H7 (cell line): Measurements from ENCODE around the gene TENT4B. TPM values are rescaled to one million over a fixed set of nuclear protein-coding genes. Genes with fewer than 3 reads are reported as not detected.
A peak's percentile ranks its signal among the peaks of the same experiment; 100 is the strongest.

Experiments used
- DNase-seq: peaks from one replicate; pipeline ENCODE4 v3.0.0; 2012
- H3K27me3 ChIP-seq: 2 replicates; pipeline ENCODE4 v1.6.0; 2011; ENCODE audit warnings: mild to moderate bottlenecking, low read length; ENCODE audit not compliant: control insufficient read depth, insufficient read depth
- H3K36me3 ChIP-seq: replicated peaks from 2 replicates; pipeline ENCODE4 v1.5.1; 2011; ENCODE audit warnings: low read length; ENCODE audit not compliant: control insufficient read depth, insufficient read depth
- H3K4me3 ChIP-seq: 2 replicates; pipeline ENCODE4 v1.5.1; 2011; ENCODE audit warnings: low read depth, mild to moderate bottlenecking, control low read depth, low read length, moderate library complexity; ENCODE audit not compliant: insufficient read depth
- total RNA-seq: library from RNA; depleted of rRNA; stranded (reverse); fragments of >200 nt; shearing (Covaris generic); gene quantifications from 2 replicates; pipeline ENCODE4 v1.2.3, GENCODE V29; 2014

Gene TENT4B
- total RNA-seq, 1 experiment from 2014 or later: 9.7 TPM

DNA sequence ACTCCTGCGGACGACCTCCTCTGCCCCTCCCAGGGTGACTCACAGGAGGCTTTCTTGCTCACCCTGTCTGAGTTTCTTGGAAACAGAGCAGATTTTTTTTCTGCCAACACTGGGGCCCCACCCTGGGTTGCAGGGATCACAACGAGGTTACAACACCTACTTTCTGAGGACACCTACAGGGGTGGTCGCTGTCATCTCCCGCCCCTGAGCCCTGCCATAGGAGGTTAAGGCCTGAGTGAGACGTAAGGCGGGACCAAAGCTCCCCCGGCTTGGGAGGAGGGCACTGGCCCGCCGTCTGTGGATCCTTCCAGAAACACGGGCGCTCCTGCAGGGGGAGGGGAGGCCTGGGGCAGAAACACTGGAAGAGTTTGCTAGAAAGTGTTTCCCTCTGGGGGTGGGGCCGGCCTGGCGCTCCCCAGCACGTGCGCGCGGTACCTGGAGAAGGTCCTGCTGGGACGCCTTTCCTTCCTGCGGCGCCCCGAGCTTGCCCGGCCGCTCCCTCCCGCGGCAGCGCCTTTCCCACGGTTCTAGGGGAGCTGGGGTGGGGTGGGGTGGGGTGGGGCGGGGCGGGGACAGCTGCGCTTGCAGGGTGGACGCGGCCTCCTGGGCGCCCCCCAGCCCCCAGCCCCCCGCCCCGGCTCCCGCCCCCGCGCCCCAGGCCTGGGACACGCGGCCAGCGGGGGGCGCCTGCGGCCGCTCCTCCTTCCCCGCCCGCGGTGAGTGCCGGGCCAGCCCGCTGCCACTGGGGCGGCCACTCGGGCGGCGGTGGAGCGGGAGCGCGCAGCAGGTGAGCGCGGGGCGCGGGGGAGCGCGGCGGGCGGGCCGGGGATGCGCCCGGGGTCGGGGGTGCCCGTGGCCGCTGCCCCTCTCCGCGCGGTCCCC, 92.6 kb downstream of the TENT4B start:
- Histone ChIP-seq H3K27me3 (peaks cover 17% of the 10 kb centered on the region), H3K36me3 (no peaks in the 10 kb centered on the region), H3K4me3 (peak overlapping the region; percentile 60)
- peak; percentile 87 for DNase-seq

DNA sequence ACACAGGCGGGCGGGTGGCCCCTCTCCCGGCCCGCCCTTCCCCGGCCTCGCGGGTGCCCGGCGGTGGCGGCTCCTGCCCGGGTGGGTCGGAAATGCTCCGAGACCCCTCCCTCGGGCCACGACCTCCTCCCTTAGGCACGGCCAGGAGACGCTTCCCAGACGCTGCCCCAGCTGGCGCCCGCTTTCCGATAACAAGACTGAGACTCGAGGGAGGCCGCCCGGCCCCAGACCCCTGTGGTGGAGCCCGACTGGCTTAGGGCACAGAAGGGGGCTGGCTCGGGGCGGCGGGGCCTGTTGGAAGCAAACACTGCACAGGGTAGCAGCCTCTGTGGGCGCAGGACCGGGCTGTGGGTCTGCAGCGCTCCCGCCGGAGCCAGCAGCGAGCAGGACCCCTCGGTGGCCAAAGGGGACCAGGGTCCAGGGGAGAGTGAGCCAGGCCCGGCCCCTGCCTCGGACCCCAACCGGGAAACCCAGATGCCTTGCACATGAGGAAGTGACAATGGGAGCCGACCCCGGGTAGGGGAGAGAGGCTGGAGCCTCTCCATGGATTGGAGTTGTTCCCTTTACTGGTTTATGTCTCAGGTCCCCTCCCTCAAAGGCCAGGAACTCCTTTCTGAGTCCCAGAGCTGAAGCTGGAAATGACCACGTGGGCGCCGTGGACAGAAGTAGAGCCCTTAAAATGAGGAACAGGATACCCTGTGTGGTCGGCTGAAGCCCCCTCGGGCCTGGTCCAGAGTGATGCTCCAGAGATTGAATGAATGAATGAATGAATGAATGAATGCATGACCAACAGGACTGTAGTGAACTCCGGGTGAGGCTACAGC, 93.4 kb downstream of the TENT4B start:
- H3K4me3 ChIP-seq: peak overlapping the region; percentile 60
- peaks cover 17% of the 10 kb centered on the region for H3K27me3 ChIP-seq
- DNase-seq: peak; percentile 78
- H3K36me3 ChIP-seq: no peaks in the 10 kb centered on the region

DNA sequence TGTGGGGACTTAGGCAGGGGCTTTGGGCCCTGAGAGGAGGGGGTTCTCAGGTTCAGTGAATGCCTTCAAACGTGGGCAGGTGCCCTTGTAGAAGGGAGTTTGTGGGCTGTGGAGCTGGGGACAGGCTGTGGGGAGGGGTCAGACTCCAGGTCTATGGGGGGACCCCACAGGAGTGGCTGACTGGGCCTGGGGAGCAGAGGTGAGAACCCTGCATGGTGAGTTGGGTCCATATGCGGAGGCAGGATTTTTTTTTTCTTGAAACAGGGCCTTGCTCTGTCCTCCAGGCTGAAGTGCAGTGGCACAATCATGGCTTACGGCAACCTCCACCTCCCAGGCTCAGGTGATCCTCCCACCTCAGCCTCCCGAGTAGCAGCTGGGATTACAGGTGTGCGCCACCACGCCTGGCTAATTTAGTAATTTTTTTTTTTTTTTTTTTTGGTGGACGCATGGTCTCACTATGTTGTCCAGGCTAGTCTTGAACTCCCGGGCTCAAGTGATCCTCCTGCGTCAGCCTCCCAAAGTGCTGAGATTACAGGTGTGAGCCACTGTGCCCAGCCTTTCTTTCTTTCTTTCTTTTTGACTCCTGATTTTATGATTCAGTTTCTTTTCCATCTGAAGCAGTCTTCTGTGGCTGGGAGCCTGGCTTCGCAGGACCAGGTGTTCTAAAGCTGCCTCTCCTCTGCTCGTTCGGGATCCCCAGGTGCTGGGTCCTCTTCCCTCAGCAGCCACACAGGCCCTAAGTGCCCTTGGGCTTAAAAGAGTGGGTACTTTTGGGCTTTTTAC, 94.2 kb downstream of the TENT4B start:
- no peaks in the 10 kb centered on the region for H3K36me3 ChIP-seq
- DNase-seq: peak; percentile 23
- H3K4me3 ChIP-seq: no peak overlapping the region
- H3K27me3 ChIP-seq: peaks cover 17% of the 10 kb centered on the region

DNA sequence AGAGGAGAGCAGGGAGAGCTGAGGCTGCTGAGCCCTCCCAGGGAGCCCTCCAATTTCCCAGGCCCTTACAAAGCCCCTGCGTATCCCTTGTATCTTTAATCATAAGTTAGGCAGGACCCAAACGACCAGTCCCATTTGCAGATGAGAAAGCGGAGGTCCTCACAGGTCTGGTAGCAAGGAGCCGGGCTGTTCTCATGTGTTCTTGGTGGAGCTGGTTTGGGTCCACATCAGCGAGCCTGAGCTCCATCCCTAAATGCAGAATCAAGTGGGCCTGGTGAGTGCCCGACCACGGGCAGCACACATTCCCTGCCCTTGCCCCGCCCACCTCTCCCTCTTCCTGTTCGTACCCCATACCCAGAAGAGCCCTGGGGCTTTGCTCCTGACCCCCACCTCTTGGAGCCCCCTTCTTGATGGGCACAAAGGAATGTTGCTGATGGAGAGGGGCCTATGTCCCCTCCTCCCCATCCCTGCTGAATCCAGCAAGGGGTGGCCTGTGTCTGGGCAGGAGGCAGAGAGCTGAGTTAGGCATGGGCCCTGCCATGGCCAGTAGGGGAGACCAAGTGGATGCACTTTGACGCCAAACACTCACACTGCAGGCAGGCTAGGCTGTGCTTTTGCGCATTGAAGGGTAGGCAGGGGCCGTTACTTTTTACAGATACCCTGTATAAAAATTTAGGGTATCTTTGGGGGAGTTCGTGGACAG, 95.0 kb downstream of the TENT4B start:
- H3K36me3 ChIP-seq: no peaks in the 10 kb centered on the region
- H3K4me3 ChIP-seq: no peak overlapping the region
- peak; percentile 63 for DNase-seq
- peaks cover 17% of the 10 kb centered on the region for H3K27me3 ChIP-seq

DNA sequence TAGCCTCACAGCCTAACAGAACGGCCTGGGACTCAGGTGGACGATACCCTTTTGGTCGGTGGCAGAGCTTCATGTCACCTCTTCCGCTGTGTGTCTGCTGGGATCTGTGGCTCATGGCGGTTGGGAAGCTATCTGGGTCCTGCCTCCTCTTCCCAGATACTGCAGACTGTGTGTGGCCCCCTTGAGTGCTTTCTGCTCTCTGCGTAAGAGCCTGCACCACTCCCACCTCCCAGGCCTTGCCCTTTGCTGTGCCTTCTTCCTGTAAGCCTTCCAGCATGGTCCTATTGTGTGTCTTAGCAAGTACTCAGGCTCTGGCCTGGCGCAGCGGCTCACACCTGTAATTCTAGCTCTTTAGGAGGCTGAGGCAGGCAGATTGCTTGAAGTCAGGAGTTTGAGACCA, 95.7 kb downstream of the TENT4B start:
- DNase-seq: peak; percentile 42
- Histone ChIP-seq H3K27me3 (peaks cover 17% of the 10 kb centered on the region), H3K36me3 (no peaks in the 10 kb centered on the region), H3K4me3 (no peak overlapping the region)

DNA sequence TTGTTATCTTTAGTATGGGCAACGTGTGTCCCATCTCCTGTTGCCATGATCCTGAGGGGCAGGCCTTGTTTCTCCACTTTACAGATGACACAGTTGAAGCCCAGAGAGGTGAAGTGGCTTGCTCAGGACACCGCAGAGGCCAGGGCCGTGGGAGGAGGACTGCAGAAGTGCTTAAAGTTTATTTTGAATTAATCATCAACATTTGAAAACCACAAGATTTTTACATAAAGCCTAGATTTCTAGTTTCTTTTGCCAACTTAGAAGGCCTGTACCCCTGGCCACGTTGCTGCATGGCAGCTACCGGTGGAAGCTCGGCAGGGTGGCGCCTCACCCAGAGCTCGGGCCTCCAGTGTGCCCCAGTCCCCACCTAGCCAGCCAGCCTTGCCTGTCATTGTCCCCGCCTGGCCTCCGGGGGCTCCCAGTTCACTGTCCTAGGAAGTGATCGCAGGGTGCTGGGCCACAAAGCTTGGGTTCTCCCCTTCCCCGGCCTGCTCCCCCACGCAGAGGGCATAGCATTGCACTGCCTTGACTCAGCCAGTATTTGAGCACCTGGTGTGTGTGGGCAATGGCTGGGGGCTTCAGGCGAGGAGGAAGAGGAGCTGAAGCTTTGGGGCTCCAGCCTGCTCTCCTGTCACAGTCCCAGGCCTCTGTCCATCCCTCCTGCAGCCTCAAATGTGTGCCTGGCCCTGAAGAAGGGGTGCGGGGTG, 98.4 kb downstream of the TENT4B start:
- Histone ChIP-seq H3K4me3 (no peak overlapping the region), H3K27me3 (peaks cover 5% of the 10 kb centered on the region), H3K36me3 (no peaks in the 10 kb centered on the region)
- DNase-seq: peak; percentile 51

DNA sequence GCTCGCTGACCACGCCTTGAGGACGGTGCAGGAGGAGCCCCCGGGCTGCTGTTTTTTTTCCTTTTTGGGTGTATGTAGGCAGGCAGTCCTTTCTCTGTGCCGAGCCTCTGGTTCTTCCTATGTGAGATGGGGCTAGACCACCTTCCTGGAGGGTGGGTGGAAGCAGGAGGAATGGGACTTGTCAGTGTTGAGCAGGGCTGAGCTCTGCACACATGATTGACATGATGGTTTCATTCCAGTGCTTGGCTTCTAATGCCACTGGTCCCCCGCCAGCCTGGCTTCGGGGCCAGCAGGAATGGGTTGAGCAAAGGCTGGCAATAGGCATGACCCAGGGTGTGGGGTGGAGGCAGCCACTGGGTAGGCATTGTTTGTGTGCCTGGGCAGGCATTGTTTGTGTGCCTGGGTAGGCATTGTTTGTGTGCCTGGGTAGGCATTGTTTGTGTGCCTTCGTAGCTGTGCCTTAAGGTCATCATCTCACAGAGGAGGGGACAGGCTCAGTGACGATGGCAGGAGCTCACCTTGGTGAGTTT, 99.0 kb downstream of the TENT4B start:
- Histone ChIP-seq H3K36me3 (no peaks in the 10 kb centered on the region), H3K4me3 (no peak overlapping the region), H3K27me3 (no peaks in the 10 kb centered on the region; the same call in 1 of the 2 replicates)
- no peak for DNase-seq

DNA sequence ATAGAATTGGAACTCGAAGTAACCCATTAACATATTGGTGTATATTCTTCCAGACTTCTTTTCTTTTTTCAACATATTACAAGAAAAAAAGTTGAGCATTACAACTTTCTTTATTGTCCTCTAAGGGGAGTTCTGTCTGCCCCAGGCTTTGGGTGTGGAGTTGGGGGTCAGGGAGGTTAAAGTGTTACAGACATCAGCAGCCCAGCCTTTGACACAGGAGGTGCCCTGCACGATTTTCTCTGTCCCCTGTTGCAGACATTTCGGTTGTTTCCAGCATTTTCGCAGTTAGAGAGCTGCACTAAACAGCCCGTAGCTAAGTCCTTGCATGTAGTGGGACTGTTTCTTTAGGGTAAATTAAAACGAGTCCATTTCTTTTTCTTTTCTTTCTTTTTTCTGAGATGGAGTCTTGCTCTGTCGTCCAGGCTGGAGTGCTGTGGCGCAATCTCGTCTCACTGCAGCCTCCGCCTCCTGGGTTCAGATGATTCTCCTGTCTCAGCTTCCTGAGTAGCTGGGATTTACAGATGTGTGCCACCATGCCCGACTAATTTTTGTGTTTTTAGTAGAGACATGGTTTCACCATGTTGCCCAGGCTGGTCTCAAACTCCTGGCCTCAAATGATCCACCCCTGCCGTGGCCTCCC, 99.9 kb downstream of the TENT4B start:
- no peak for DNase-seq
- Histone ChIP-seq H3K4me3 (no peak overlapping the region), H3K36me3 (no peaks in the 10 kb centered on the region), H3K27me3 (no peaks in the 10 kb centered on the region)

DNA sequence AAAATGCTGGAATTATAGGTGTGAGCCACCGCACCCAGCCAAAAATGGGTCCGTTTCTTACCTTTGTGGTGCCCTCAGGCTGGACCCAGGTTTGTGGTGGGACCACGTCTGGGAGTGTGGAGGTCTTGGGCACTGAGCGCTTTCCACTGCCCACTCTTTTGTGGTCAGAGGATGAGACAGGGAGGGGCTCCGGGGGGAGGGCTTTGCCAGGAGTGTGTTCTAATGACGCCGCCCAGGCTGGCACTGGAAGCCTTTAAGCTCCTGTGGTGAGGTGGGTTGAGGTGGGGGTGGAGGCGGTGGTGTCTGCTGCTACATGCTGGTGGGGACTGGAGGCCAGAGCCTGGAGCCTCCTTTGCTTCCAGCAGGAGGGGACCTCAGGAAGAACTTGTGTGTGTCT, 100.4 kb downstream of the TENT4B start:
- H3K27me3 ChIP-seq: no peaks in the 10 kb centered on the region
- no peak overlapping the region for H3K4me3 ChIP-seq
- peak; percentile 39 for DNase-seq
- H3K36me3 ChIP-seq: no peaks in the 10 kb centered on the region

DNA sequence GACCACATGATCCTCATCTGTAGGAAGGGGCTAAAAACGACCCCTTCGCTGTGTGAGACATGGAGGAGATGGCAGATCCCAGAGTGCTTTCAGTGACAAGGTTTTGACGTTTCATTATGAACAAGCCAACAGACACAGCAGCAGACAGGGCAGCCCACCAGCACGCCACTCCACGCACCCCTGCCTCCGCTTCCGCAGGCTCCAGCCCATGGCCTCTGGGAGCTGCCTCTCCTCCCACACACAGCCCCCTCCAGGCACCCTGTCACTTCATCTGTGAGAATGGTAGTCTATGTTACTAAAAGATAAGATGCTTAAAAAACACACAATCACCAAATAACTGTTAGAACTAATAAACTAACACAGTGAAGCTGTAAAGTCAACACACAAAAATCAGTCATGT, 101.0 kb downstream of the TENT4B start:
- Histone ChIP-seq H3K36me3 (no peaks in the 10 kb centered on the region), H3K27me3 (no peaks in the 10 kb centered on the region), H3K4me3 (no peak overlapping the region)
- DNase-seq: peak; percentile 18

DNA sequence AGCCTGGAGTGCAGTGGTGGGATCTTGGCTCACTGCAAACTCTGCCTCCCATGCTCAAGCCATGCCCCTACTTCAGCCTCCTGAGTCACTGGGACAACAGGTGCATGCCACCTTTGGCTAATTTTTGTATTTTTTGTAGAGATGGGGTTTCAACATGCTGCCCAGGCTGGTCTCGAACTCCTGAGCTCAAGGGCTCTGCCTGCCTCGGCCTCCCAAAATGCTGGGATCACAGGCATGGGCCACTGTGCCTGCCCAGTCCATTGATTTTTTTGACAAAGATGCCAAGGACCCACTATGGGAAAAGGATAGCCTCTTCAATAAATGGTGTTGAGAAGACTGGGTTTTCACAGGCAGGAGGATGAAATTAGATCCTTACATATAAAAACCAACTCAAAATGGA, 102.4 kb downstream of the TENT4B start:
- no peaks in the 10 kb centered on the region for H3K27me3 ChIP-seq
- no peak for DNase-seq
- H3K4me3 ChIP-seq: no peak overlapping the region
- no peaks in the 10 kb centered on the region for H3K36me3 ChIP-seq

DNA sequence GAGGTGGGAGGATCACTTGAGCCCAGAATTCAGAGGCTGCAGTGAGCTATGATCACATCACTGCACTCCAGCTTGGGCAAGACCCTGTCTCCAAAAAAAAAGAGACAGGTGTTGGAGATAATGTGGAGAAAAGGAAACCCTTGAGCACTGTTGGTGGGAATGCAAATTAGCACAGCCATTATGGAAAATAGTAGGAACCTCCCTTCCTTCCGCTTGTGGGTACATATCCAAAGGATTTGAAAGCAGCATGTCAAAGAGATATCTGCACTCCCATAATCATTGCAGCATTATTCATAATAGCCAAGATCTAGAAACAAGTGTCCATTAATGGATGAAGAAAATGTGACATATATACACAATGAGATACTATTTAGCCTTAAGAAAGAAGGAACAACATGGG, 103.5 kb downstream of the TENT4B start:
- H3K27me3 ChIP-seq: no peaks in the 10 kb centered on the region
- no peaks in the 10 kb centered on the region for H3K36me3 ChIP-seq
- no peak for DNase-seq
- no peak overlapping the region for H3K4me3 ChIP-seq

DNA sequence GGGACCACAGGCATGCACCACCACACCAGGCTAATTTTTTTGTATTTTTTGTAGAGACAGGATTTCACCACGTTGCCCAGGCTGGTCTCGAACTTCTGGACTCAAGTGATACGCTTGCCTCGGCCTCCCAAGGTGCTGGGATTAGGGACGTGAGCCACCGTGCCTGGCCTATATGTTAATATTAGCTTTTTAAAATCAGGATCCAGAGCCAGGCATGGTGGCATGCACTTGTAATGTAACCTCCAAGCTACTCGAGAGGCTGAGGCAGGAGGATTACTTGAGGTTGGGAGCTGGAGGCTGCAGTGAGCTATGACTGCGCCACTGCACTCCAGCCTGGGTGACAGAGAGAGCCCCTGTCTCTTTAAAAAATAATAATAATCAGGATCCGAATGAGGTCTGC, 104.8 kb downstream of the TENT4B start:
- no peak for DNase-seq
- Histone ChIP-seq H3K36me3 (no peaks in the 10 kb centered on the region), H3K27me3 (no peaks in the 10 kb centered on the region), H3K4me3 (no peak overlapping the region)
